Measurements from ENCODE around the gene THEMIS. TPM values are rescaled to one million over a fixed set of nuclear protein-coding genes. Genes with fewer than 3 reads are reported as not detected.

THEMIS gene
- total RNA-seq, 2 donors from 2014 or later: 0.40 to 1.6 TPM

DNA sequence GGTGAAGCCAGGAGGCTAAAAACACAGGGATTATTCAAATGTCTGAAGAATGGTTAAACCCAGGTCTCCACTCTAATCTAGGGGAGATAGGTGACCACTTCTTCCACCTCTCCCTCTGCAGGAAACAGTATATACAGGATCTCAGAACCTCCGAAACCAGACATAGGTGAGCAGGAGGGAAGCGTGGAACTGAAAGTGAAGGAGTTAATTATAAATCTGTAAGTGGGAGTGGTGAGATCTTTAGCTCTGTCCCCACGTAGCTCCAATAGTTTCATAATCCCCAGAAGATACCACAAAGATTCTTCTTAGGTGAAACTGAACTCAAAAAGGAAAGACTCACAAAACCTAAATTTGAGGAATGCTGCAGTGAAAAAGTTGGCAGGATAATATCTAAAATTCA is 76.8 kb downstream of the THEMIS start:
- intact Hi-C loops (cut with DNase I): no loop called here
- Histone ChIP-seq H3K36me3 (no peaks in the 10 kb centered on the region), H3K27ac (no peak overlapping the region), H3K9me3 (no peaks in the 10 kb centered on the region), H3K27me3 (replicated peaks; ENCODE audit: insufficient read depth) (no peaks in the 10 kb centered on the region), H3K4me3 (no peak overlapping the region), H3K4me1 (replicated peaks) (no peaks in the 10 kb centered on the region)
- DNase-seq (ENCODE audit: low spot score): no peak
- 77% methylated on average over 3 of the region's 3 CpGs for WGBS
- TF ChIP-seq POLR2A (IDR thresholded peaks at IDR 0.05) (no peak), POLR2AphosphoS5 (IDR thresholded peaks at IDR 0.05) (no peak)
- TF ChIP-seq, protein P1, sequence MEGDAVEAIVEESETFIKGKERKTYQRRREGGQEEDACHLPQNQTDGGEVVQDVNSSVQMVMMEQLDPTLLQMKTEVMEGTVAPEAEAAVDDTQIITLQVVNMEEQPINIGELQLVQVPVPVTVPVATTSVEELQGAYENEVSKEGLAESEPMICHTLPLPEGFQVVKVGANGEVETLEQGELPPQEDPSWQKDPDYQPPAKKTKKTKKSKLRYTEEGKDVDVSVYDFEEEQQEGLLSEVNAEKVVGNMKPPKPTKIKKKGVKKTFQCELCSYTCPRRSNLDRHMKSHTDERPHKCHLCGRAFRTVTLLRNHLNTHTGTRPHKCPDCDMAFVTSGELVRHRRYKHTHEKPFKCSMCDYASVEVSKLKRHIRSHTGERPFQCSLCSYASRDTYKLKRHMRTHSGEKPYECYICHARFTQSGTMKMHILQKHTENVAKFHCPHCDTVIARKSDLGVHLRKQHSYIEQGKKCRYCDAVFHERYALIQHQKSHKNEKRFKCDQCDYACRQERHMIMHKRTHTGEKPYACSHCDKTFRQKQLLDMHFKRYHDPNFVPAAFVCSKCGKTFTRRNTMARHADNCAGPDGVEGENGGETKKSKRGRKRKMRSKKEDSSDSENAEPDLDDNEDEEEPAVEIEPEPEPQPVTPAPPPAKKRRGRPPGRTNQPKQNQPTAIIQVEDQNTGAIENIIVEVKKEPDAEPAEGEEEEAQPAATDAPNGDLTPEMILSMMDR (IDR thresholded peaks at IDR 0.05): no peak

DNA sequence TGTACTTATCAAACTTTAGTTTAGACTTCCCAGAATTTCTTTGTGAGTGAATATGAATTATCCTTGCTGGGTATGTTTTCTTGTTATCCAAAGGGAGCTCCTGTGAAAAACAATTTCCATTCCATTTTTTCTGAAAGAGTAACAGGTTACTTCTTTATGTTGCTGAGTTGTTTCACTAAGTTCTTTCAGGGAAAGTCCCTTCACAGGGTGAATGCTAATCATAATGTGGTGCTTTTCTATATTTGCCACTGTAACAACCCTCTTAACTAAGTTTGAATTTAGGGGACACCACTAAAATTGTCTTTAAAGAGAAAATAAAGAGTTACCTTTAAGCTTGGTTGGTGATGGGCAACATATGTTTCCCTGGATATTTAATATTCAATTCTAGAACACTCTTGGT is 79.4 kb downstream of the THEMIS start:
- no peaks in the 10 kb centered on the region for H3K27me3 ChIP-seq (replicated peaks; ENCODE audit: insufficient read depth)
- intact Hi-C loops (cut with DNase I): no loop called here
- no peaks in the 10 kb centered on the region for H3K4me1 ChIP-seq (replicated peaks)
- H3K36me3 ChIP-seq: no peaks in the 10 kb centered on the region
- TF ChIP-seq POLR2AphosphoS5 (IDR thresholded peaks at IDR 0.05) (no peak), POLR2A (IDR thresholded peaks at IDR 0.05) (no peak)
- TF ChIP-seq, protein P1 (IDR thresholded peaks at IDR 0.05): no peak
- H3K4me3 ChIP-seq: no peak overlapping the region
- no peaks in the 10 kb centered on the region for H3K9me3 ChIP-seq
- no peak overlapping the region for H3K27ac ChIP-seq
- DNase-seq (ENCODE audit: low spot score): no peak

DNA sequence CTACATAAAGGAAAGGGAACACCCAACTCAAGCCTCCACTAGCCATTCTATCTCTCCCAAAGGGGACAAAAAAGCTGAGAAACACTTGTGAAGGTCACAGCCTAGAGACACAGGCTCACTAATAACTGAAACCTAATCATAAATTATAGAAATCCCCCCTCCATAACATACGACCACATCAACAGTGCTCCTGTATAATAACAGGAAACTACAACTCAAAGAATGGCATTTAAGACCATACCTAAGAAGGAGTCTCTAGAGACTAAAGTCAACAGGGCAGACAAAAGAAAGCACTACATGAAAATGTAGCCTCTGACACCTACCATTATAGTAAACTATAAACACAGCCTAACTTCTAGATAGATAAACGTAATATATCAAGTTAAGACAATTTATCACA is 82.7 kb downstream of the THEMIS start:
- Histone ChIP-seq H3K27me3 (replicated peaks; ENCODE audit: insufficient read depth) (no peaks in the 10 kb centered on the region), H3K4me3 (no peak overlapping the region), H3K27ac (no peak overlapping the region), H3K36me3 (no peaks in the 10 kb centered on the region), H3K9me3 (no peaks in the 10 kb centered on the region), H3K4me1 (replicated peaks) (no peaks in the 10 kb centered on the region)
- DNase-seq (ENCODE audit: low spot score): no peak
- TF ChIP-seq, protein P1 (IDR thresholded peaks at IDR 0.05): no peak
- TF ChIP-seq POLR2A (IDR thresholded peaks at IDR 0.05): no peak
- no peak for TF ChIP-seq POLR2AphosphoS5 (IDR thresholded peaks at IDR 0.05)
- intact Hi-C loops (cut with DNase I): no loop called here
- 25% methylated on average over 2 of the region's 2 CpGs for WGBS

DNA sequence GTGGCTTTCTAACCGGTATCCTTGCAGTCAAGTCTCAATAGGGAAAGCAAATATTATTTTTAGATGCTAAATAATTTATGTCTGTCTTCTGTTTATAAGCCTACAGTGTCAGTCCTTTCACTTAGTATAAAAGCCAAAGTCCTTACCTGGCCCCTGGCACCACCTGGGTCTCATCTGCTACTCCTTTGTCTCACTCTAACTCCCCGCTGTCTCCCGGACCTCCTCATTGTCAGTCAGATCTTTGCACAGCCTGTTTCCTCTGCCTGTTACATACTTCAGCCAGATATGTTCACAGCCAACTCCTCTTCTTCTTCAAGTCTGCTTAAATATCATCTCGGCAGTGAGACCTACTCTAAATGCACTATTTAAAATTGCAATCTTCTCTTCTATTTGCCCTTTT is 84.2 kb downstream of the THEMIS start:
- intact Hi-C loops (cut with DNase I): no loop called here
- WGBS: 47% methylated on average over 4 of the region's 4 CpGs
- no peaks in the 10 kb centered on the region for H3K36me3 ChIP-seq

DNA sequence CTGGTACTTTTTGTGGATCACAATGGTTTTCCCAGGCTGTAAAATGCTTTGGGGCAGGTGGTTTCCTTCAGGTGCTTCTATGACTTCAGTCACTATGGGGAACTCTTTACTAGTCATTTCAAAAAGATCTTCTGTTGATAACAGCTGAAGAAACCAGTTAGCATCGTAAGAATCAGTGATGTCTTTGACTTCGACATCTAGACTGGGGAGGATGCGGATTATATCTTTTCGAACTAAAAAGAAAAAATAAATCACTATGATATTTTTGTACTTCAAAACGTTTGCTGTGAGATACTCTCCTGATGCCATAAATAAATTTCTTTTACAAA is 87.2 kb downstream of the THEMIS start:
- no peak for DNase-seq (ENCODE audit: low spot score)
- WGBS: 87% methylated on average over 5 of the region's 5 CpGs
- H3K4me1 ChIP-seq (replicated peaks): no peaks in the 10 kb centered on the region
- H3K36me3 ChIP-seq: no peaks in the 10 kb centered on the region
- no peaks in the 10 kb centered on the region for H3K9me3 ChIP-seq
- H3K27ac ChIP-seq: no peak overlapping the region
- TF ChIP-seq POLR2A (IDR thresholded peaks at IDR 0.05): no peak
- TF ChIP-seq POLR2AphosphoS5 (IDR thresholded peaks at IDR 0.05): no peak
- TF ChIP-seq, protein P1 (IDR thresholded peaks at IDR 0.05): no peak
- no peak overlapping the region for H3K4me3 ChIP-seq
- intact Hi-C loops (cut with DNase I): no loop called here
- H3K27me3 ChIP-seq (replicated peaks; ENCODE audit: insufficient read depth): no peaks in the 10 kb centered on the region

More for the DNA sequence above, 84.2 kb downstream of the THEMIS start:
- Histone ChIP-seq H3K27me3 (replicated peaks; ENCODE audit: insufficient read depth) (no peaks in the 10 kb centered on the region), H3K9me3 (no peaks in the 10 kb centered on the region), H3K4me3 (no peak overlapping the region), H3K27ac (no peak overlapping the region), H3K4me1 (replicated peaks) (no peaks in the 10 kb centered on the region)
- DNase-seq (ENCODE audit: low spot score): no peak
- TF ChIP-seq POLR2AphosphoS5 (IDR thresholded peaks at IDR 0.05) (no peak), POLR2A (IDR thresholded peaks at IDR 0.05) (no peak)
- TF ChIP-seq, protein P1 (IDR thresholded peaks at IDR 0.05): no peak

Data from prostate gland (tissue), 2 donors.